Hippocampal formation (tissue), 2 donors: ENCODE data around the gene CENPM.

ENCODE experiments used
- DNase-seq, 2 donors: peaks; one replicate each; lab custom pipeline; 2025; lab: John Stamatoyannopoulos, UW

CENPM gene

DNA sequence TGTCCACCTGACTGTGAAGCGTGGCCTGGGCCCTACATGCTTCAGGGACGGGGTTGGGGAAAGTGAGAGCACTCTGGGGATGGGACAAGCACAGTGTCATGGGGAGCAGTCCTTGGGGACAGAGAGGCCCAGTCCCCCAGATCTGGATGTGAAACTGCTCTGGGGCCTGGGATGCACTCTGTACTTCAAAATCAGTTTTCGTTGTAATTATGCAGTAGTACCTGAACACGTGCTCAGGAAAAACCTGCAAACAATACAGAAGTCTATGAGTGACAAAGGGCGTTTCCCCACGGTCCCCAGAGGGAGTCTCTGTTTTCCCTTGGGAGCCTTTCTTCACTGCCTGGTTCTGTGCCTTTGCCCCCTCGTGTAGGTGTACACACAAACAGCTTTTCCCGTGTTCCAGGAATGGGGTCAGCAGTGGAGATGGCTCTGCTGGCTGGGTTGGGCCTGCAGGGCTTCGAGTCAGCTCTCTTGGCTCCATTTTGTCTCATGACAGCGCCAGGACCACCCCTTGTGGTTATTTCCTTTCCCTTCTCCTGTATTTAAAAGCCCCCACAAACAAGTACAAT, 15.2 kb downstream of the CENPM start:
- no peak for DNase-seq

DNA sequence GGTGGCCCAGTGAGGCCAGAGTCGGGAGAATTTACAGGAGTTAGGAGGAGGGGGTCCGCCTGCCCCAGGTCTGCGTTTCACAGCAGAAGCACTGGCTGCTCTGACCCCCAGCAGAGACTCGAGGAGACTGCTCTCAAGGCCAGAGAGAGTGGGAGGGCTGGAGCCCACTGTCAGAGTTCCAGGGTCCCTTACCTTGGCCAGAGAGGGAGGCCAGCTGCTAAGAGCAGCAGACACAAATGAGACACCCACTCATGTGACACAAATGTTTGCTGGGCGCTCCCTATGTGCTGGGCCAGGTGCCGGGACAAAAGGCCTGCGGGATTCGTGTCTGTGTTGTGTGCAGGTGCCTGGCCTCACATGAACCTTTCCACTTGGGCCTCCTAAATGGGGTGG, 17.5 kb downstream of the CENPM start:
- no peak for DNase-seq

DNA sequence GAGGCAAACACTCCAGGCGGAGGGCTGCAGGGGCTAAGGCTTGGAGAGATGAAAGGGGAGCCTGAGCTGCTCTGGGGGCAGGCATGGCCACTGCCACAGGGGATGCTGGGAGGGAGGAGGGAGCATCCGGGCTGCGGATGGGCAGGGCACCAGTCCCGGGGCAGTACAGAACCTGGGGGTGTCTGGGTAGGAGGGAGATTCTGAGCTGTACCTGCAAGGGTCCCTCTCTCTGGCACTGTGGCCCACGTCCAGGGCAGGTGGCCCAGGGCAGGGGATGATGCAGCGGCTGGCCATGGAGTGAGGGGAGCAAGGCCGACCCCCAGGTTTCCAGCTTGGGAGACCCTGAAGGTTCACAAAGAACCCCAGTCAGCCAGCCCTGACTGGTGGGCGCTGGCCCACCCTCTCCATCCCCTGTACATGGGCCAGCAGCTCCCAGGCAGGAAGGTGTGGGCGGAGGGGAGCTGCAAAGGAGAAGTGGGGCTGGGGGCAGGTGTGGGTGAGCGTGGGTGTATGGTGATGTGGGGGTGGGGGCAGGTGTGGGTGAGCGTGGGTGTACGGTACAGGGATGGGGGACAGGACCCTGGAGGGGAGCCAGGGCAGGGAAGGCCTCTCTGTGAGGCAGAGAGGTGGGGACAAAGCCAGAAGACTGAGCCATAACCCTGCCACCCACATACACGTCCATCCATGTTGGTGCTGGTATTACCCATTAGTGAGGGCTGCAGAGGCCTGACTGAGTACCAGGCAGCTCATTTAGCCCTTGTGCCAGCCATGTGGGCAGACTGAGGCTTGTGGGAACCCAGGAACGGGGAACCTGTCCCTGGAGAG, 18.1 kb downstream of the CENPM start:
- no peak for DNase-seq

DNA sequence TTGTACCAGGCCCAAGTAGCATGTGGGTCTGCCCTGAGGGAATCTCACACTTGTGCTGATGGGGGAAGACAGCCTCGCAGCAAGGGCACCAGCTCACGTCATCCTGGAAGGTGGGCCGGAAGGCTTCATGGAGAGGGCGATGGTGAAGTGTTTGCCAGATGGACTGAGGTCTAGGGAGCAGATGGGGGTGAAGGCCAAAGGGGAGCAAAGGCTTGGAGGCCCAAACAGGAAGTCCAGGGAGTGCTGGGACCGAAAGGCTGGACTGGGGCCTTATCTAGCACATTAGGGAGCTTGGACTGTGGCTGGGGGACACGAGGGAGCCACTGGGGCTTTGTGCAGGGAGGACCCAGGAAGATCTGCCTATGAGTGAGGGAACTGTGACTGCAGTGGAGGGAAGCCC, 19.1 kb downstream of the CENPM start:
- no peak for DNase-seq

DNA sequence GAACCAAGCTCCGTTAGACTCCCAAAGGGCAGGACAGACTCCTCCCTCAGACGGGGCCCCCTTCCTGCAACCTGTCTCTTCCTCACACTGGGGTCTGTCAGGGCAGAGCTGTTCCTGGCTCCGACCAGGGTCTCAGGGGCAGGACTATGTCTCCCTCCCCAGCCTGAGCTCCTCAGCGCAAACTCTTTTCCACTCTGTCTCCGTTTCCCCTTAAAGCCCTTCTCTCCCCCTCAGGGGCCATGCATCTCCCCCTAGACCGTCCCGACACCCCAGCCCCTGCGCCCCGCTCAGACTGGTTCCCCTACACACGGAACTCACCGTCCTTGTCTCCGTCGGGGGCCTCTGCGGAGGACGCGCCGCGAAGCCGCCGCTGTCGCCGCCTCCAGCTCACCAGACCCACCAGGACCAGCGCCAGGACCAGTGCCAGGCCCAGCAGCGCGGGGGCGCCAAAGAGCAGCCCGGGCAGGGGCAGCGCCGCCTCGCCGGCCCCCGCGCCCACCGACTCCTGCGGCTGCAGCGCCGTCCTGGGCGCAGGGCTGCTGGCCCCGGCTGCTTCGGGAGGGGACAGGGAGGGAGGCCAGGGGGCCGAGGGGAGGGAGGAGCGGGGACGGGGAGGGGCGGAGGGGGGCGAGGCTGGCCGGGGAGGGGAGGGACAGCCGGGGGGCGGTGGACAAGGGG, 21.0 kb downstream of the CENPM start:
- peak in 1 of 2 donors; percentile 30 for DNase-seq

DNA sequence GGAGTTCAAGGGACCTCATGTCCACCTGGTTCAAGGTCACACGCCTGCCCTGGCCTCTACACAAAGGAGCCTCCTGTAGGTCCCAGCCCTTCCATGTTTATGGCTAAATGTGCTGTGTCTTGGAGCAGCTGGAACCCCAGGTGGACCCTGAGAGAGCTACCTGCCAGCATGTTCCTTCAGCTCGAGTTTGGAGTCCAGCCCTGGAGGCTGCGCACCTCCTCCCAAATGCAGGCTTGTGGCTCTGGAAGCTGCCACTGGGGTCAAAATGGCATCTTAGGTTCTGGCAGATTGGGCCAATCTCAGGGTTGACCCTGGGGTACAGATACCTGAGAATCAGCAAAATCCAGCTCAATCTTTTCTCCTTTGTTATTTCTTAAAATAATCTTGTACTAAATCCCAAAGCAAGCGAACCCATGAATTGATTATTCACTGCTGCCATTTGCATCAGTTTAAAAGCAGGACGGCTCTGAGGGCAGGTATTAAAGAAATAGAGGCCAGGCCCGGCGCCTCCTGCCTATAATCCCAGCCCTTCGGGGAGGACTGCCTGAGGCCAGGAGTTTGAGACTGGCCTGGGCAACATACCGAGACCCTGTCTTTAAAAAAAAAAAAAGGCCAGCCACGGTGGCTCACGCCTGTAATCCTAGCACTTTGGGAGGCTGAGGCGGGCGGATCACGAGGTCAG, 23.2 kb downstream of the CENPM start:
- DNase-seq: no peak

DNA sequence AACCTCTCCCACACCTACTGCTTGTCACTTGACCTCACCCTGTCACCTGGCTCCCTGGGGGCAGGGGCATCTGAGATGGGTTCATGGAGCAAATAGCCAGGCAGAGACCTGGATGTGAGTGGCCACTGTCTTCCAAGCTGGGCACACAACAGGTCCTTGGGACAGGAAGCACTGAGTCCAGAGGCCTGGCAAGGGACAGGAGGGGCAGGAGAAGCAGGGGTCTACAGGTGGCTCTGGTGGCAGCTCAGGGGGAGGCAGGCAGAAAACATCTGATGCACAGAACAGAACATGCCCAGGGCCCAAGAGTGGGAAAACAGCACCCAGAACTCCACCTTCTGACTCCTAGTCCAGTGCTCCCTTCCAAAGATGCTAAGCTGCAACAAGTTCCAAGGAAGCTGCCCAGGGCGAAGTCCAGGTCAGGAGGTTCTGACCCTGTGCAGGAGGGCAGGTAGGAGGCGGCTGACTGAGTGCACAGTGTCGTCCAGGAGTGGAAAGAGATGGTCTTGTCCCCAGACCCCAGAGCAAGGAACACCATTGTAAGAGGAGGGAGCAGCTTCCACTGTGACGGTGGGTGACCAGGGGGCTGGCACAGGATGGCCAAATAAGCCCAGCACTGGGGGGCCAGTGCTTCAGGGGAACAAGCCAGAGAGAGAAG, 23.9 kb downstream of the CENPM start:
- DNase-seq: no peak

DNA sequence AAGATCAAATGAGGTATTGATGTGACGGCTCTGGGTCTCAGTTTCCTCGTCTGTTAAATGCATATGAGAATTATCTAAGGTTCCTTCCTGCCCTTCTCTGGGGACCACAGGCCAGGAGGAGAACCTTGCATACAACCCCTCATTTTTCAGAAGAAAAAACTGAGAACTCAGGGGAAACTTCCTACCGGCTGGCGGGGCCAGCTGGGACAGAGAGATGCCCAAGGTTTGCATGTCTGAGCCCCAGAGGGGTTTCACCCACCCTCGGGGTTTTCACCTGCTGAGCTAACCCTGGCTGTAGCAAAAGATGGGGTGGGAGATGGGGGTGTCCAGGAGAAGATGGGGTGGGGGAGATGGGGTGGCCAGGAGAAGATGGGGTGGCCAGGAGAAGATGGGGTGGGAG, 24.6 kb downstream of the CENPM start:
- DNase-seq: no peak

DNA sequence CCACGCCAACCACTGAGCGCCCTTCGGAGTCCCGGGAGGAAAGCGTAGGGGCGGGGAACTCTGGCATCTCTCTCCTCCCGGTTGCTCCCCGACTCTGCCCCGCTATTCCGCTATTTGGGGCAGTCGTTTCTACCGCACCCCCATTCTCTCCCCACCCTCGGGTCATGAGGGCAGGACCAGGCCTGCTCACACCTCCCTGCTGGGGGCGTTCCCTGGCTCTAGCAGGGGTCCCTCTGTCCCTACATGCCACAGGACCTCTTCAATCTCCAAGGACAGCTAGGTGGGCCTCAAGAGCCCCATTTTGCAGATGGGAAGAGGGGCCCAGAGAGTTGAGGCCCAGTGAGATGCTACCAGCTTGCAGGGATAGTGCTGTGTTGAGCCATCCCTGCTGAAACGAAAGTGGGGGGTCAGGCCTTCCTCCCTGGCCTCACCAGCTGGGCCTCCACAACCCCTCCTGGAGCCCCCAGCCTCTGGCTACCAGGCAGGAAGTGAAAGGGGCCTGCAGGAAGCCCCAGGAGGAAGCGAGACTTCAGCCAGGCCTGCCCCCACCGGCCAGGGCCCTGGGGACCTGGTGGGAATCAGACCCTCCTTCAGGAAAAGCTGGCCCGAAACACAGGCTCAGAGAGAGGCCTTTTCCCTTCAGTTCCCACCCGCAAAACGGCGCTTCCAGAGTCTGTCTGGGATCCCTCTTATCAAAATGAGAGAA, 26.5 kb downstream of the CENPM start:
- DNase-seq: peak in 1 of 2 donors; percentile 28

DNA sequence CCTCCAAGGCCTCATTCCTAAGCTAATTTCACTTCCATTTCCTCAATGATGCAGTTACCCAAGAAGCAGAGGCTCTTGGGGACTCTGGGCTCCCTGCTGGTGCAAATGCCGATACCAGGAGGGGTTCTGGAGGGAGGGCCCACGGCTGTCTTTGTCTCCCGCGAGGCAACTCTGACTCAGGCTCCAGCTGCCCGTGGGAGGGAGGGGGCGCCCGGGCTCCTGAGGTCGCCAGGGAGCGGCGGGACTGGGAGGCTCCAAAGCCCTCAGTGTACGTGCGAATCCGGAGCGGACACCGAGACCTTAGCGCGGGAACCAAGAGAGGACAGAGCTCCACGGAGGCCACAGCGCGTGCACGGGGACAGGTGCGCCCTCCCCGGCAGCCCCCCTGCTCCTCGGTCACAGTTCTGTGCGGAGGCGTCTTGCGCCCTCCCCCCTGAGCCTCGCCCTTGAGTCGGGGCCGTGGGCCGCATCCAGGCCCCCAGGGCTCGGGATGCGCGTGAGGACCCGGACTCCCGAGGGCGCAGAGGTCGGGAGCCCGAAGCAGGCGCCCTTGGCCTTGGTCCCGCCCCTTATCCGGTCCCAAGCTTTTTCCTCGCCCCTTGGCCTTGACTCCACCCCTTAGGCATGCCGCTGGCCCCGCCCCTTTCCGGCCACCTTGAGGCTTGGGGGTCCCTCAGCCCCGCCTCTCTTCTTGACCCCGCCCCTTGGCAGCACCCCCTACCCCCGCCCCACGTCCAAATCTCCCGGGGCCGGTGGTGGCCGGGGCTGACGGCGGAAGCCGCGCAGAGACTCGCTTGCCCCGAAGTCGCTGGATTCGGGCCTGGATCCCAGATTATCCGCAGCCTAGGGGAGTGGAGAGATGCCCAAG, 27.4 kb downstream of the CENPM start:
- no peak for DNase-seq

DNA sequence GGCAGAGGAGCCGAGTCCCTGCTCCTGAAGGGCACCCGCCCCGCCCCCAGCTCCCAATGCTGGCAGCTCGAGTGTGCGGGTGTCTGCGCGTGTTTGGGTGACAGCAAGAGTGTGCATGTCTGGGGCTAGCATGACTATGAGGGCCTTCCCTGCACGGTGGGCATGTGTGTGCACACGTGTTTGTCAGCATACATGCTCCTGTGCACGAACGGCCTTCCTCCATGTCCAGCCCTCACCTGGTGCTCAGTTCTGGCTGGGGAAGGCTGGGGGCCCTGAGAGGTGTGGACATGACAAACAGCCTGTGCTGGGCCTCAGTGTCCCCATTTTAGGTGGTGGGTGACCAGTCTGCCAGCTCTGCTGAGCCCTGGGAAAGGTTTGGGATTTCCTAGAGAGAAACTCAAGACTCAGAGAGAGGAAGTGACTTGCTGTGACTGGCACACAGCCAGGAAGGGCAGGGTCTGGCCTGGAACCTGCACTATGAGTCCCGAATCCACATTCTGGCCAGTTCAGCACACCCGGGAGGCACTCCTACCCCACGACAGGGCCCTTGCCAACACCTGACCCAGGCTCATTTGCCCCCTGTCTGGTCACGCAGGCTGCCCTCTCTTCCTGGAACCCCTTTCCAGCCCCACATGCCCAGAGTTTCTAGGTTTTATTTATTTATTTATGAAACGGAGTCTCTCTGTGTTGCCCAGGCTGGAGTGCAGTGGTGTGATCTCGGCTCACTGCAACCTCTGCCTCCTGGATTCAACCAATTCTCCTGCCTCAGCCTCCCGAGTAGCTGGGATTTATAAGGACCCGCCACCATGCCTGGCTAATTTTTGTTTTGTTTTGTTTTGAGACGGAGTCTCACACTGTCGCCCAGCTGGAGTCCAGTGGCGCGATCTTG, 28.8 kb downstream of the CENPM start:
- peak in 1 of 2 donors; percentile 16 for DNase-seq

DNA sequence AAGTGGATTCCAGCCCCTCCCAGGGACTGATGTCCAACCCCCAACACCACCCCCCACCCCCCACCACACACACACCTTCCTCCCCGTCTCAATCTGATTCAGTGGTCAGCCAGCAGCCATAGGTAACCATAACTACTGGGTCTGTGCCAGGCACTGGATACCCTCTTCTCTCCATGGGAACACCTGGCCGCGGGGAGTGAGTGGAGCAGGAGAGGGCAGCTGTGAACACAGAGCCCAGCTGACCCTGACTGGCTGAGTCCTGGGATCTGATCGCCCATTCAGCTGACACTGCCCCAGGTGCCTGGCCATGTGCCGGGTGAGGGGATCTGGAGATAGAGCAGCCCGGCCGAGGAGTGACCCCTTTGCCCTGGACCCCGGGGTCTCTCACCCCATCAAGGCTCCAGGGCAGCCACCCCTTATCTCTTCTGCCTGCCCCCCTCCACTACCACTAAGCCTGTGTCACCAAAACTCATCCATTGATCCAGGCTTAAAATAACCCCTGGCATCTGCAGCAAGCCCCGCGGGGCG, 29.5 kb downstream of the CENPM start:
- no peak for DNase-seq

DNA sequence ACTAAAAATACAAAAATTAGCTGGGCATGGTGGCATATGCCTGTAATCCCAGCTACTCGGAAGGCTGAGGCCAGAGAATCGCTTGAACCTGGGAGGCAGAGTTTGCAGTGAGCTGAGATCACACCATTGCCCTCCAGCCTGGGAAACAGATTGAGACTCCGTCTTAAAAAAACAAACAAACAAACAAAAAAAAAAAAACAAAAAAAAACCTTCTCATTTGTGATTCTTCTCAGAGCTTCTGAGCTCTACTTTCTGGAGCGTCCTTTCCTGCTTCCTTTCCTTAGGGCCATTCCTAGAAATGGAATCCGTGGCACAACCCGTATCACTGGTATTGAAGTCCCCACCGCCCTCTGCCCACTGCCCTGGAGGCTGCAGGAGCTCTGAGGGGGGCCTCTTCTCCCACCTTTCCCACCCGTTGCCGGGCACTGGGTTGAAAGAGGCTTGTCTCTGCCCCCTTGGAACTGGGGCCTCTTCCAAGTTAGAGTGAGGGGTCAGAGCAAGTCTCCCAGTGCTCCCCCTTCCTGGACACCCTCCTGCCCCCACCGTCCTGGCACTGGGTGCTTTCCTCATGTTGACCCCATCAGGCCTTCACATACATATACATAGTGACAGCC, 30.1 kb downstream of the CENPM start:
- no peak for DNase-seq

DNA sequence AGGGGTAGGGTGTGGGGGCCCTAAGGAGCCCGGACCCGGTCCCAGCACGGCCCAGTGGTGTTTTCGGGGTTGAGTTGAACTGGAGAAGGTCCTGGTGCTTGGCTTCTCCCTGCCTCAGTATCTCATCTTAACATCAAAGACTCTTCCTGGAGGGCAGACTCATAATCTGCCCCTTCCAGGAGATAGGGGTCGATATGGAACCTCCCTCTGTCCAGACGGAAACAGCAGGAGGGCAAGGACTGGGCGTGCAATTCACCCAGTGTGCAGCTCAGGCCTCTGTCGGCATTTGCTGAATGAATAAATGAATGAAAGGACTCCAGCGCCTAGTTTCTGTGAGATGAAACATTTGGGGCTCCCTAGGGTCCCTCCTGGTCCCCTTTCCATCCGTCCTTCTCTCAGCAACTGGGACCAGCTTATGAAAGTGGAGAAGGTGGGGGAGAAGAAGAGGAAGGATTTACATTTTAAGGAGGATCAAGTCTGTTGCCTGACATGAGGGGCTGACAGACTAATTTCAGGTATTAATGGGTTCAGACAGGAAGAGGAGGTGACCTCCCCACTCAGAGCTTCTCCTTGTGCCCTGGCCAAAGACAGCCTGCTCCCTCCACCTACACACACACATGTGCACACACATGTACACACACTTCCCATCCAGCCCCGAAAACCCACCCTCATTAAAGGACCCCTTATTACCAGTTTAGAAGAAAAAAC, 31.0 kb downstream of the CENPM start:
- no peak for DNase-seq

DNA sequence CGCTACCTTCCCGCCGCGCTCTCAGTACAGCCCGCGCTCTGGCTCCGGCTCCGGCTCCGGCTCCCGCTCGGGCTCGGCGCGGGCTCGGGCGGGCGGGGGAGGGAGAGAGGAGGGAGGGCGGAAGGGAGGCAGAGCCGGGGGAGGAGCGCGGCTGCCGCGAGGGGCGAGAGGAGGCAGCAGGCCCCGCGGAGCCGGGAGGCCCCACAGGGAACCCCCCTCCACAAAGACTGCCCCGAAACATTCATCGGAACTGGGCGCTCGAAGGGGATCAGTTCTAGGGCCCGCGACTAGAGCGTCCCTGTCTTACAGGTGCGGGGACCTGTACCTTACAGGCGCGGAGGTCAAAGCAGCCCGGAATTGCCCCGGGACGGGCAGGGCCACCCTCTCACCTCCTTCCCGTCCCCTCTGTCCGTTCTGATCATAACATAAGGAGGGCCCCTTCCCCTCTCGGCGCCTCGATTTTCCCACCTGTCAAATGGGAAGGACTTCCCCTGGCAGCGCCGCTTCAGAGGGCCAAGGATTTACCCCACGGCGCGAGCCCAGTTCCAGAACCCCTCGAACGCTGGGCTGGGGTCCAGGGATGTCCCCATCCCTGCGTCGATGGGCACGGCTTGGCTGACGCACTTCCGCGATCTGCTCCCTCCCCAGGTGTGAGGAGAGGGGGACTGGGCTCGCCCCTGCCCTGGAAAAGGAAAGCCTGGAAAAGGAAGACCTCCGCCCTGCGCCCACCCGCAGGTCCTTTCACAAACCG, 31.7 kb downstream of the CENPM start, which contains the start of gene SHISA8:
TSS of gene SHISA8 (minus strand) at position 40 of the 751 bp plus-strand sequence. CDS start 407 bp downstream, outside the sequence.
- peak in 1 of 2 donors; percentile 4 for DNase-seq

DNA sequence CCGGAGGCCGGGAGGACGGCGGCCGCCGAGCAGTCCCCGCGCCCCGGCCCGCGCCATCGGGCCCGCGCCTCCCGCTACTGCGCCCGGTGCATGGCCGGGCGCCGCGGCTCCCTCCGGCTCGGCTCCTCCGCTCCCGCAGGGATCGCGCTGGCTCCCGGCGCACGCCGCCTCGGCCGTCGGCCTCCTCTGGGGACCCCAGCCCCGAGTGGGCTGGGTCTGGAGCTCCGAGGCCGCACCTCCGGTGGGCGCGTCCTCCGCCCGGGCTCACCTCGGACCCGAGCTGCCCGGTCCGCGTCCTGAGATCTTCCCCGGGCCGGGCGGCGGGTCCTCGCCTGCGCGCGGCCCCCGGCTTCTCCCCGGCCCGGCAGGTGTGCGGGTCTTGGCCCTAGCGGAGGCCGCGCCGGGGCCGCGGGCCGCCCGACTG, 32.3 kb downstream of the CENPM start:
- DNase-seq: no peak
